Neural cell (in vitro differentiated cells): ENCODE measurements around the gene RAB40C. TPM values are rescaled to one million over a fixed set of nuclear protein-coding genes. Genes with fewer than 3 reads are reported as not detected.
A peak's percentile ranks its signal among the peaks of the same experiment; 100 is the strongest.

Source experiments
- H2AFZ ChIP-seq: fragments of 200-600, 300-800 bp; sonication (generic), shearing (Covaris generic); 2 replicates; pipeline ENCODE4 v1.6.0; 2014; ENCODE audit warnings: low read depth, mild to moderate bottlenecking, antibody characterized with exemption, low read length, moderate library complexity
- H3F3A ChIP-seq: fragments of 200-600 bp; shearing (Covaris generic); 2 replicates; pipeline ENCODE4 v1.6.1; 2016; ENCODE audit warnings: mild to moderate bottlenecking, moderate library complexity, mixed read lengths, antibody characterized with exemption, low read length; ENCODE audit not compliant: insufficient read depth, poor library complexity, severe bottlenecking
- H3K27ac ChIP-seq: fragments of 200-600, 300-800 bp; sonication (generic), shearing (Covaris generic); 2 replicates; pipeline ENCODE4 v1.5.1; 2014; ENCODE audit warnings: mild to moderate bottlenecking, low read length, moderate library complexity
- H3K27me3 ChIP-seq: fragments of 300-800, 200-600 bp; sonication (generic), shearing (Covaris generic); 2 replicates; pipeline ENCODE4 v1.6.0; 2014; ENCODE audit warnings: mild to moderate bottlenecking, low read depth, low read length, moderate library complexity; ENCODE audit not compliant: insufficient read depth
- H3K36me3 ChIP-seq: fragments of 300-800, 200-600 bp; sonication (generic), shearing (Covaris generic); 2 replicates; pipeline ENCODE4 v1.5.1; 2014; ENCODE audit warnings: mild to moderate bottlenecking, antibody characterized with exemption, low read length, moderate library complexity; ENCODE audit not compliant: insufficient read depth
- H3K4me2 ChIP-seq: fragments of 300-800, 200-600 bp; sonication (generic), shearing (Covaris generic); 2 replicates; pipeline ENCODE4 v1.6.0; 2014; ENCODE audit warnings: mild to moderate bottlenecking, low read length
- H3K4me3 ChIP-seq: fragments of 300-800, 200-600 bp; sonication (generic), shearing (Covaris generic); 2 replicates; pipeline ENCODE4 v1.5.1; 2014; ENCODE audit warnings: mild to moderate bottlenecking, low read length, moderate library complexity
- H3K79me2 ChIP-seq: fragments of 200-600 bp; shearing (Covaris generic); replicated peaks from 2 replicates; pipeline ENCODE4 v1.6.0; 2014; ENCODE audit warnings: mild to moderate bottlenecking, low read length, moderate library complexity; ENCODE audit not compliant: insufficient read depth
- H3K9ac ChIP-seq: fragments of 300-800, 200-600 bp; sonication (generic), shearing (Covaris generic); 2 replicates; pipeline ENCODE4 v1.6.1; 2016; ENCODE audit warnings: mild to moderate bottlenecking, low read length, mixed read lengths
- H3K9me2 ChIP-seq: fragments of 200-600 bp; shearing (Covaris generic); 2 replicates; pipeline ENCODE4 v1.6.1; 2016; ENCODE audit warnings: mild to moderate bottlenecking, low read length, mixed read lengths; ENCODE audit not compliant: insufficient read depth
- H3K9me3 ChIP-seq: fragments of 200-600, 300-800 bp; sonication (generic), shearing (Covaris generic); 2 replicates; pipeline ENCODE4 v1.6.1; 2016; ENCODE audit warnings: mild to moderate bottlenecking, mixed run types, low read length, moderate library complexity, mixed read lengths
- H4K20me1 ChIP-seq: fragments of 200-600 bp; shearing (Covaris generic); 2 replicates; pipeline ENCODE4 v1.6.1; 2016; ENCODE audit warnings: mild to moderate bottlenecking, mixed run types; ENCODE audit not compliant: insufficient read depth
- CTCF ChIP-seq: fragments of 450-650 bp; IDR thresholded peaks from 2 replicates; pipeline ENCODE4 v1.5.1; 2014; ENCODE audit warnings: antibody characterized with exemption, mild to moderate bottlenecking, moderate library complexity; ENCODE audit not compliant: poor library complexity, severe bottlenecking
- EP300 ChIP-seq: fragments of 450-650 bp; conservative IDR thresholded peaks from 2 replicates; pipeline ENCODE4 v1.6.1; 2014; ENCODE audit warnings: antibody characterized with exemption, mild to moderate bottlenecking, moderate library complexity; ENCODE audit not compliant: poor library complexity, severe bottlenecking
- EZH2 ChIP-seq: fragments of 200-600, 300-800 bp; shearing (Covaris generic), sonication (generic); IDR thresholded peaks from 2 replicates; pipeline ENCODE4 v1.6.1; 2014; ENCODE audit warnings: antibody characterized with exemption, low read length, borderline replicate concordance, mild to moderate bottlenecking; ENCODE audit not compliant: insufficient read depth, poor library complexity, severe bottlenecking
- MXI1 ChIP-seq: fragments of 450-650 bp; conservative IDR thresholded peaks from 2 replicates; pipeline ENCODE4 v1.6.1; 2014; ENCODE audit warnings: antibody characterized with exemption, mild to moderate bottlenecking; ENCODE audit not compliant: poor library complexity, severe bottlenecking
- POLR2AphosphoS5 ChIP-seq: IDR thresholded peaks from 2 replicates; pipeline ENCODE4 v1.6.1; 2012
- RAD21 ChIP-seq: fragments of 450-650 bp; conservative IDR thresholded peaks from 2 replicates; pipeline ENCODE4 v1.6.1; 2014; ENCODE audit warnings: antibody characterized with exemption, mild to moderate bottlenecking, moderate library complexity
- REST ChIP-seq: IDR thresholded peaks from 2 replicates; pipeline ENCODE4 v1.6.1; 2012; ENCODE audit warnings: borderline replicate concordance
- SMC3 ChIP-seq: fragments of 450-650 bp; conservative IDR thresholded peaks from 2 replicates; pipeline ENCODE4 v1.6.1; 2014; ENCODE audit warnings: antibody characterized with exemption, mild to moderate bottlenecking, moderate library complexity; ENCODE audit not compliant: poor library complexity
- TAF1 ChIP-seq: IDR thresholded peaks from 2 replicates; pipeline ENCODE4 v1.6.1; 2012; ENCODE audit warnings: low read depth
- polyA plus RNA-seq: library from polyadenylated mRNA; depleted of rRNA; stranded (reverse); fragments of >200 nt; gene quantifications from 2 replicates; pipeline ENCODE4 v1.2.3, GENCODE V29; 2014

The RAB40C gene
- polyA plus RNA-seq, 1 donor from 2014 or later = 40.7 TPM

- H3K9ac ChIP-seq = no peak overlapping the region
- TF ChIP-seq SMC3 = no peak
- TF ChIP-seq MXI1 = no peak
- no peak for TF ChIP-seq REST
- TF ChIP-seq RAD21 = no peak
- TF ChIP-seq EP300 = no peak
- no peak for TF ChIP-seq TAF1
- TF ChIP-seq EZH2 = no peak
- H3F3A ChIP-seq = no peaks in the 10 kb centered on the region
- no peaks in the 10 kb centered on the region for H3K79me2 ChIP-seq
- no peak overlapping the region for H2AFZ ChIP-seq
- H3K27me3 ChIP-seq = peaks cover 39% of the 10 kb centered on the region
- H3K9me2 ChIP-seq = no peaks in the 10 kb centered on the region
- H3K4me3 ChIP-seq = no peak overlapping the region
- H3K9me3 ChIP-seq = no peaks in the 10 kb centered on the region
- no peaks in the 10 kb centered on the region for H4K20me1 ChIP-seq
- no peak overlapping the region for H3K4me2 ChIP-seq
- H3K27ac ChIP-seq = no peak overlapping the region
- H3K36me3 ChIP-seq = no peaks in the 10 kb centered on the region
Observed at GRCh38 chr16:559021-559380, 30.9 kb upstream of the RAB40C start.

- Histone ChIP-seq H3K9me3 (no peaks in the 10 kb centered on the region), H3K79me2 (no peaks in the 10 kb centered on the region), H3F3A (no peaks in the 10 kb centered on the region), H3K27me3 (peaks cover 39% of the 10 kb centered on the region), H3K9me2 (no peaks in the 10 kb centered on the region), H3K4me2 (no peak overlapping the region), H3K9ac (no peak overlapping the region), H3K27ac (no peak overlapping the region), H3K36me3 (no peaks in the 10 kb centered on the region), H3K4me3 (no peak overlapping the region), H4K20me1 (no peaks in the 10 kb centered on the region), H2AFZ (no peak overlapping the region)
- TF ChIP-seq SMC3 (no peak), EZH2 (peak; percentile 56)
Observed at GRCh38 chr16:559411-560203, 30.3 kb upstream of the RAB40C start.

GRCh38 chr16:560204-560700 lies 29.6 kb upstream of the RAB40C start, which contains the start of gene PRR35:
PRR35 (plus strand) TSS chr16:560394; CDS start chr16:563295, 2,901 bp downstream.
- Histone ChIP-seq H3F3A (no peaks in the 10 kb centered on the region), H3K79me2 (no peaks in the 10 kb centered on the region), H4K20me1 (no peaks in the 10 kb centered on the region), H3K9ac (no peak within 1 kb of the TSS), H3K4me3 (no peak within 1 kb of the TSS), H3K4me2 (no peak within 1 kb of the TSS), H3K9me3 (no peaks in the 10 kb centered on the region), H2AFZ (no peak within 1 kb of the TSS), H3K36me3 (no peaks in the 10 kb centered on the region), H3K27ac (no peak within 1 kb of the TSS), H3K9me2 (no peaks in the 10 kb centered on the region), H3K27me3 (peaks cover 39% of the 10 kb centered on the region)
- no peak for TF ChIP-seq RAD21
- no peak for TF ChIP-seq CTCF
- no peak for TF ChIP-seq EZH2
- no peak for TF ChIP-seq REST
- no peak for TF ChIP-seq SMC3
- no peak for TF ChIP-seq TAF1
- TF ChIP-seq MXI1 = no peak
- no peak for TF ChIP-seq POLR2AphosphoS5
- TF ChIP-seq EP300 = no peak
